Transverse colon (tissue), 3 donors: ENCODE data around the gene OOEP.

Experiments used
- CTCF ChIP-seq, 5 experiments: fragments of 200-600 bp in 3 of 5; fragments of 450-650 bp in 2 of 5; sonication (generic) in 3 of 5; IDR thresholded peaks; 1 replicate in 2 of 5; 2 replicates in 3 of 5; pipeline ENCODE4 v1.5.1; 2016 to 2017; ENCODE audit warnings: antibody characterized with exemption in 5 of 5, inconsistent platforms in 3 of 5, mild to moderate bottlenecking in 2 of 5, moderate library complexity in 1 of 5
- POLR2A ChIP-seq: fragments of 450-650 bp; IDR thresholded peaks from one replicate; pipeline ENCODE4 v1.6.1; 2016; ENCODE audit warnings: antibody characterized with exemption, mild to moderate bottlenecking, moderate library complexity

- TF ChIP-seq CTCF (IDR thresholded peaks at IDR 0.05) (no peak), POLR2A (no peak)
Measured at GRCh38 chr6:73323323-73323722, 46.4 kb downstream of the OOEP start.
